GM12873 (cell line): ENCODE results near the gene ZNF880.

ENCODE experiments used
- TF ChIP-seq, protein P1 (sequence below): IDR thresholded peaks from 2 replicates; pipeline ENCODE4 v1.5.1; 2012; ENCODE audit warnings: low read depth, mild to moderate bottlenecking, moderate library complexity, low read length, control low read depth; ENCODE audit not compliant: insufficient read depth; ENCODE audit errors: missing control alignments

ZNF880 gene

DNA sequence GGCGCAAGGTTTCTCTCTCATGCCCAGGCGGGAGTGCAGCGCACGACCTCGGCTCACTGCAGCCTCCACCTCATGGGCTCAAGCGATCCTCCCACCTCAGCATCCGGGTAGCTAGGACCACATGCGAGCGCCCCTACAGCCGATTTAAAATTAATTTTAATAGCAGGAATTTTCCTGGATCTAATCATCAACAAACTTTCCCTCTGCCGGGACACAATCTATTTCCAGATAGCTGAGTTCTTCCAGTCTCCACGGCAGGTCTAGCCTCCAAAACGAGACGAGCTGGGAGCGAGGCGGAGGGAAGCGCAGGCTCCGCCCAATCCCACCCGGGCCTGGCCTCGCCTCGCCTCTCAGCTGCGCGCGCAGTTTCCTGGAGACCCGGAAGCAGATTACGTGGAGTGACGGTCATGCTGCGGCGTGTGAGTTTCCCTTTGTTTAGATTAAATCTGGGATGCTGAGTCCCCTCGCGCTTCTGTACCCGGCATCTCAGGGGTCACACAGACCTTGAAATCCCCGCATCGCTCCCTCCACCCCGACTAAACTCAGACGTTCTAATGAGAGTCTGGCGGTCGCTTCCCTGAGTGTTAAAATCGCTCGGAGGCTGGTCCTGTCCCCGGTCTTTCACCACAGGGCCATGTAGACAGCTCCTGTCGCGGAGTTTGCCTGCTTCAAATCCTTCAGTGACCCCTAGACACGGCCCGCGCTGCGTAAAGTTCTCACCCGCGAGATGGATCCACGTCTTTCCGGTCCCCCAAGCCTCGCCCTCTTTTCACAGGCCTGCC is at the start of gene ZNF880:
ZNF880 (plus strand) TSS at position 365 of the 782 bp plus-strand sequence; CDS start at position 408, 43 bp downstream.
- TF ChIP-seq, protein P1, sequence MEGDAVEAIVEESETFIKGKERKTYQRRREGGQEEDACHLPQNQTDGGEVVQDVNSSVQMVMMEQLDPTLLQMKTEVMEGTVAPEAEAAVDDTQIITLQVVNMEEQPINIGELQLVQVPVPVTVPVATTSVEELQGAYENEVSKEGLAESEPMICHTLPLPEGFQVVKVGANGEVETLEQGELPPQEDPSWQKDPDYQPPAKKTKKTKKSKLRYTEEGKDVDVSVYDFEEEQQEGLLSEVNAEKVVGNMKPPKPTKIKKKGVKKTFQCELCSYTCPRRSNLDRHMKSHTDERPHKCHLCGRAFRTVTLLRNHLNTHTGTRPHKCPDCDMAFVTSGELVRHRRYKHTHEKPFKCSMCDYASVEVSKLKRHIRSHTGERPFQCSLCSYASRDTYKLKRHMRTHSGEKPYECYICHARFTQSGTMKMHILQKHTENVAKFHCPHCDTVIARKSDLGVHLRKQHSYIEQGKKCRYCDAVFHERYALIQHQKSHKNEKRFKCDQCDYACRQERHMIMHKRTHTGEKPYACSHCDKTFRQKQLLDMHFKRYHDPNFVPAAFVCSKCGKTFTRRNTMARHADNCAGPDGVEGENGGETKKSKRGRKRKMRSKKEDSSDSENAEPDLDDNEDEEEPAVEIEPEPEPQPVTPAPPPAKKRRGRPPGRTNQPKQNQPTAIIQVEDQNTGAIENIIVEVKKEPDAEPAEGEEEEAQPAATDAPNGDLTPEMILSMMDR = no peak

GRCh38 chr19:52322429-52322828 is 47.3 kb upstream of the ZNF880 start:
- TF ChIP-seq, protein P1 = no peak

GRCh38 chr19:52331757-52332156 is 38.0 kb upstream of the ZNF880 start:
- TF ChIP-seq, protein P1 = no peak

- TF ChIP-seq, protein P1 = no peak
These were observed 34.0 kb upstream of the ZNF880 start for GRCh38 chr19:52335768-52336116.

DNA sequence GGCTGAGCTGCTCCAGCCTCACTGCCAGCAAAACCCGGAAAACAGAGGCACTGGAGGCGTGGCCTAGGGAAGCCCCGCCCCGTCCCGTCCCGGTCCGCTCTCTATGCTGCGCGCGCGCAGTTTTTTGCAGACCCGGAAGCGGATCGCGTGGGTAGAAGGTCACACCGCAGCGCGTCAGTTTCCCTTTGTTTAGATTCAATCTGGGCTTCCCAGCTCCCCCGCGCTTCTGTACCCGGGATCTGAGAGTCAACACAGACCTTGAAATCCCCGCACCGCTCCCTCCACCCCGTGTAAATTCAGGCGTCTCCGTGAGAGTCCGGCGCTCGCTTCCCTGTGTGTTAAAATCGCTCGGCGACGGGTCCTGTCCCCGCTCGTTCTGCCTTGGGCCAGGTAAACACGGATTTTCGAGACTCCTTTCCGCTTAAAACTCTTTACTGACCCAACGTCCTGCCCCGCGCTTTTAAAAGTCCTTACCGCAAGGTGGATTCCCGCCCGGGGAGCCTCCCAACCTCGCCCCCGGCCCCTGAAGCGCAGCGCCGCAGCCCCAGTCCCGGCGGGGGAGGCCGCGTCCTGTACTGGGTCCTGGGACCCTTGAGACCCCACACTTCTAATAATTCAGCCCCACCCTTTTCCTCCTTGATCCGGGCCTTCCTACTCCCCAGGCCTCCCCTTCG is 33.5 kb upstream of the ZNF880 start, which contains the start of gene ZNF610:
ZNF610 (plus strand) TSS at position 127 of the 674 bp plus-strand sequence. CDS start 12,930 bp downstream, outside the sequence.
- TF ChIP-seq, protein P1 = no peak

DNA sequence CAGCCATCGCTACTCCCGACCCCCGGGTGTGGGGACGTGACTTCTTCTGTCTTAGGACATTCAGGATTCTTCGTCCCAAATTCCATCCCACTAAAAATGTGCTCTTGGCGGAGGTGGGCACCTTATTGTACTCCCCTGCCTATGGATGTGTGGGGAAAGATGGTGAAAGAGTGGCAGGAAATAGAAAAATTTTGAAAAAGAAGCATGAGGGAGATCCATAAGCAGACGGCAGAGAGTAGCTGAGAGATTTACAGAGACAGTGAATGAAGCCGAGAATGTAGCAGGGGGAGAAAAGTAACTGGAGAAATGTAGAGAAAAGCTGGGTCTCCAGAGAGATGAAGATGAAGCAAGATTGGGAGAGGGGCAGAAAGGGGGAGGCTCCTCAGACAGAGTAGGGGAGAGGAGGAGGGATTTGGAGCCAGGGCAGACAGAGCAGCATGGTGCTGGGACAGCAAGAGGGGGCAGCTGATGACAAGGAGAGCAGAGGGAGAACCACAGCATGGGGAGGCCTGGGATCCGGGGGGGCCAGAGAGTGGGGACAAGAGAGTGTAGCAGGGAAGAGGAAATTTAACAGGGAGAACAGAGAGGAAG is 32.8 kb upstream of the ZNF880 start:
- TF ChIP-seq, protein P1 = no peak

GRCh38 chr19:52343548-52343947 is 26.2 kb upstream of the ZNF880 start:
- TF ChIP-seq, protein P1 = peak; percentile 73
